HL-60 (cell line): ENCODE measurements around the gene SLC17A9.

ENCODE experiments used
- DNase-seq, 2 experiments: peaks; one replicate each; pipeline ENCODE4 v3.0.0-alpha.2; 2010 to 2020; ENCODE audit warnings: low read depth in 1 of 2, low spot score in 1 of 2
- H3K27ac ChIP-seq: fragments of 250-450 bp; sonication (Bioruptor Pico); replicated peaks from 2 replicates; pipeline ENCODE4 v1.5.1; 2020; ENCODE audit warnings: mild to moderate bottlenecking, moderate library complexity
- H3K27me3 ChIP-seq: fragments of 250-450 bp; sonication (Bioruptor Pico); 2 replicates; pipeline ENCODE4 v1.5.1; 2021; ENCODE audit warnings: mild to moderate bottlenecking, moderate library complexity; ENCODE audit not compliant: insufficient read depth, poor library complexity, severe bottlenecking
- H3K4me3 ChIP-seq: replicated peaks from 2 replicates; pipeline ENCODE4 v1.5.1; 2011; ENCODE audit warnings: mild to moderate bottlenecking, control low read depth, low read length; ENCODE audit not compliant: insufficient read depth
- CTCF ChIP-seq: IDR thresholded peaks from one replicate; pipeline ENCODE4 v1.5.1; 2011; ENCODE audit warnings: low read length, control low read depth, inconsistent platforms; ENCODE audit not compliant: insufficient read depth
- GABPA ChIP-seq: IDR thresholded peaks from 2 replicates; pipeline ENCODE4 v1.6.1; 2012; ENCODE audit warnings: low read depth
- POLR2AphosphoS5 ChIP-seq: IDR thresholded peaks from 2 replicates; pipeline ENCODE4 v1.6.1; 2012; ENCODE audit warnings: low read depth
- SPI1 ChIP-seq: IDR thresholded peaks from 2 replicates; pipeline ENCODE4 v1.6.1; 2012; ENCODE audit warnings: low read depth, mild to moderate bottlenecking, borderline replicate concordance
- TF ChIP-seq, protein P1 (sequence below): IDR thresholded peaks from 2 replicates; pipeline ENCODE4 v1.6.1; 2012; ENCODE audit warnings: low read depth; ENCODE audit not compliant: insufficient replicate concordance

The SLC17A9 gene

GRCh38 chr20:62956387-62957135 lies 4.1 kb downstream of the SLC17A9 start:
- H3K4me3 ChIP-seq = no peak overlapping the region
- no peaks in the 10 kb centered on the region for H3K27me3 ChIP-seq
- TF ChIP-seq POLR2AphosphoS5 = no peak
- no peak for TF ChIP-seq GABPA
- TF ChIP-seq CTCF = no peak
- no peak for TF ChIP-seq SPI1
- TF ChIP-seq, protein P1, sequence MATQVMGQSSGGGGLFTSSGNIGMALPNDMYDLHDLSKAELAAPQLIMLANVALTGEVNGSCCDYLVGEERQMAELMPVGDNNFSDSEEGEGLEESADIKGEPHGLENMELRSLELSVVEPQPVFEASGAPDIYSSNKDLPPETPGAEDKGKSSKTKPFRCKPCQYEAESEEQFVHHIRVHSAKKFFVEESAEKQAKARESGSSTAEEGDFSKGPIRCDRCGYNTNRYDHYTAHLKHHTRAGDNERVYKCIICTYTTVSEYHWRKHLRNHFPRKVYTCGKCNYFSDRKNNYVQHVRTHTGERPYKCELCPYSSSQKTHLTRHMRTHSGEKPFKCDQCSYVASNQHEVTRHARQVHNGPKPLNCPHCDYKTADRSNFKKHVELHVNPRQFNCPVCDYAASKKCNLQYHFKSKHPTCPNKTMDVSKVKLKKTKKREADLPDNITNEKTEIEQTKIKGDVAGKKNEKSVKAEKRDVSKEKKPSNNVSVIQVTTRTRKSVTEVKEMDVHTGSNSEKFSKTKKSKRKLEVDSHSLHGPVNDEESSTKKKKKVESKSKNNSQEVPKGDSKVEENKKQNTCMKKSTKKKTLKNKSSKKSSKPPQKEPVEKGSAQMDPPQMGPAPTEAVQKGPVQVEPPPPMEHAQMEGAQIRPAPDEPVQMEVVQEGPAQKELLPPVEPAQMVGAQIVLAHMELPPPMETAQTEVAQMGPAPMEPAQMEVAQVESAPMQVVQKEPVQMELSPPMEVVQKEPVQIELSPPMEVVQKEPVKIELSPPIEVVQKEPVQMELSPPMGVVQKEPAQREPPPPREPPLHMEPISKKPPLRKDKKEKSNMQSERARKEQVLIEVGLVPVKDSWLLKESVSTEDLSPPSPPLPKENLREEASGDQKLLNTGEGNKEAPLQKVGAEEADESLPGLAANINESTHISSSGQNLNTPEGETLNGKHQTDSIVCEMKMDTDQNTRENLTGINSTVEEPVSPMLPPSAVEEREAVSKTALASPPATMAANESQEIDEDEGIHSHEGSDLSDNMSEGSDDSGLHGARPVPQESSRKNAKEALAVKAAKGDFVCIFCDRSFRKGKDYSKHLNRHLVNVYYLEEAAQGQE = no peak
- DNase-seq = no peak
- no peak overlapping the region for H3K27ac ChIP-seq

GRCh38 chr20:62957136-62958117 lies 4.9 kb downstream of the SLC17A9 start:
- DNase-seq = no peak
- no peak overlapping the region for H3K4me3 ChIP-seq
- H3K27me3 ChIP-seq = no peaks in the 10 kb centered on the region
- no peak overlapping the region for H3K27ac ChIP-seq
- TF ChIP-seq, protein P1 = no peak
- TF ChIP-seq SPI1 (no peak), CTCF (no peak), POLR2AphosphoS5 (peak; percentile 41; the same call in 1 of the 2 replicates), GABPA (no peak)

DNA sequence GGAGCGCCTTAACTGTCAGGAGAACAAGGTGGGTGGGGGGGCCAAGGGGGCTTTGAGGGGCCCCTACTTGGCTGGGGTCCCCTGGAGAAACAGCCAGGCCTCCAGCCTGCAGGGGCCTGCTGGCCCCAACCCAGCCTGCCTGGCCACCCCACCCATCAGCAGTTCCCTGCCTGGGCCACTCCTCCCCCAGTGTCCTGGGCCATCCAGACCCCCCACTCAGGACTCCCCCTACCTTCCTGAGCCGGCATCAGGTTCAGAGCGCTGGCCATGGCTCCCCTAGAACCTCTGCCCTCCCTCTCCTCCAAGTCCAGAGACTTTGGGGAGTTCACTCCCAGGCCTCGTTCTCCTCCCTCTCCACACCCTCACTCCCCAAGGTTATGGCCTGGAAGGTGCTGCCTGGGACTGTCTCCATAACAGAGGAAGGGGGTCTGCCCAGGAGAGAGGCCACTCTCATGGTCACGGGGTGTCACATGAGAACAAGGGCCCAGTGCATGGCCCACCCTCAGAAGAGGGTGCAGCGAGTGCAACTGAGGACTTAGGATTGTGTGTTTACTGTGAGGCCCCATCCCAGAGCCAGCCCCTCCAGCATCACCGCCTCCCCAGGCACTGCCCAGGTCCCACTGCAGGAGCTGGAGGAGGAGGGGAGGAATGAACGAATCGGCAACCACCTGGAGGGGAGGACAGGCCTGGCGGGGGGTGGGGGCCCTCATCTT lies 6.0 kb downstream of the SLC17A9 start:
- Histone ChIP-seq H3K27ac (peak overlapping the region; percentile 11; the same call in 1 of the 2 replicates), H3K27me3 (no peaks in the 10 kb centered on the region), H3K4me3 (no peak overlapping the region)
- no peak for DNase-seq
- TF ChIP-seq SPI1 (no peak), GABPA (no peak), POLR2AphosphoS5 (no peak), CTCF (no peak)
- TF ChIP-seq, protein P1 = no peak
